Fibroblast of villous mesenchyme (primary cell): ENCODE measurements around the gene NCMAP. TPM values are rescaled to one million over a fixed set of nuclear protein-coding genes. Genes with fewer than 3 reads are reported as not detected.

Experiments used
- DNase-seq: peaks from one replicate; pipeline ENCODE4 v3.0.0-alpha.2; 2010; ENCODE audit warnings: low read depth
- H3K4me3 ChIP-seq: 2 replicates; pipeline ENCODE4 v1.5.1; 2011; ENCODE audit warnings: low read depth, mild to moderate bottlenecking, low read length
- total RNA-seq: library from RNA; depleted of rRNA; stranded (reverse); fragments of >200 nt; gene quantifications from 2 replicates; pipeline ENCODE4 v1.2.3, GENCODE V29; 2012
- TF ChIP-seq, protein P1 (sequence below): IDR thresholded peaks from 2 replicates; pipeline ENCODE4 v1.5.1; 2012; ENCODE audit warnings: low read depth, mild to moderate bottlenecking, low read length; ENCODE audit not compliant: insufficient read depth

NCMAP gene
- total RNA-seq, 1 donor: not detected

DNA sequence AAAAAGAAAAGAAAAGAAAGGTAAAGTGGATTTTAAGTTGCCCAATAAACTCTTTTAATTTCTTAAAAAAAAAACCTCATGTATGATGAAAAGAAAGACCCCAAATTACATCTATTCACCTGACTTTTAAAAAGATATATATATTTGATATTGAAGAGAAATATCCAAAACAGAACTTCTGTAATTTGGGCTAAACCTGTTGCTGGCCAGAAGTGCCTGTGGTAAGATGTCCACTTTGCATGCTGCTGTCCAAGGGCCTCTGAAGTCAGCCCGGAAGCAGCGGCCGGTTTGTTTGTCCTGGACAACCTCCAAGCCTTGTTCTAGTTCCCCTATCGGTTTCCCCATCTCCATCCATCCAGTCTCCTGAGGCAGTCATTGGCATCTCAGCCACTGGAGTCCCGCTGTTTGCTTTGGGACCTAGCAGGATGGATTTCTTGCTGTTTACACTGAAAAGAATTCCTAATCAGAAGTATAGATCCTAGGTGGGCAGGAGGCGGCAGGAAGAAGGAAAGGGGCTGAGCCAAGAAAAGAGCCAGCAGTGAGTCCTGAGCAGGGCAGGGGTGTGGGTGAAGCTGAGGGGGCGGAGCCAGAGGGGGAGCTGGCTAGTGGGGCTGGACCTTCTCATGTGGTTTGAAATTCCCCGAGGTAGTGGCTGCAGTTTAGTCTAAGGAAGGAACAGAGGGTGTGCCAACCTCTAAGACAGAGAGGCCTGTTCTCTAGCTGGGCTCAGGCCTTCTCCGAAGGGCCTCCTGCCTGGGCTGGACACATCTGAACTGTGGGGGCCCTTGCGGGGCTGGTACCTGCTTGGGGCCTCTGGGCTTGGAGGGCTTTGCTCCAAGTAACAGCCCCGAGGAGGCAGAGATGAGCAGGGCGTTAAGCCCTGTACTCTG is 3.3 kb downstream of the NCMAP start:
- H3K4me3 ChIP-seq: no peak overlapping the region
- peak; percentile 39 for DNase-seq
- TF ChIP-seq, protein P1, sequence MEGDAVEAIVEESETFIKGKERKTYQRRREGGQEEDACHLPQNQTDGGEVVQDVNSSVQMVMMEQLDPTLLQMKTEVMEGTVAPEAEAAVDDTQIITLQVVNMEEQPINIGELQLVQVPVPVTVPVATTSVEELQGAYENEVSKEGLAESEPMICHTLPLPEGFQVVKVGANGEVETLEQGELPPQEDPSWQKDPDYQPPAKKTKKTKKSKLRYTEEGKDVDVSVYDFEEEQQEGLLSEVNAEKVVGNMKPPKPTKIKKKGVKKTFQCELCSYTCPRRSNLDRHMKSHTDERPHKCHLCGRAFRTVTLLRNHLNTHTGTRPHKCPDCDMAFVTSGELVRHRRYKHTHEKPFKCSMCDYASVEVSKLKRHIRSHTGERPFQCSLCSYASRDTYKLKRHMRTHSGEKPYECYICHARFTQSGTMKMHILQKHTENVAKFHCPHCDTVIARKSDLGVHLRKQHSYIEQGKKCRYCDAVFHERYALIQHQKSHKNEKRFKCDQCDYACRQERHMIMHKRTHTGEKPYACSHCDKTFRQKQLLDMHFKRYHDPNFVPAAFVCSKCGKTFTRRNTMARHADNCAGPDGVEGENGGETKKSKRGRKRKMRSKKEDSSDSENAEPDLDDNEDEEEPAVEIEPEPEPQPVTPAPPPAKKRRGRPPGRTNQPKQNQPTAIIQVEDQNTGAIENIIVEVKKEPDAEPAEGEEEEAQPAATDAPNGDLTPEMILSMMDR: no peak

DNA sequence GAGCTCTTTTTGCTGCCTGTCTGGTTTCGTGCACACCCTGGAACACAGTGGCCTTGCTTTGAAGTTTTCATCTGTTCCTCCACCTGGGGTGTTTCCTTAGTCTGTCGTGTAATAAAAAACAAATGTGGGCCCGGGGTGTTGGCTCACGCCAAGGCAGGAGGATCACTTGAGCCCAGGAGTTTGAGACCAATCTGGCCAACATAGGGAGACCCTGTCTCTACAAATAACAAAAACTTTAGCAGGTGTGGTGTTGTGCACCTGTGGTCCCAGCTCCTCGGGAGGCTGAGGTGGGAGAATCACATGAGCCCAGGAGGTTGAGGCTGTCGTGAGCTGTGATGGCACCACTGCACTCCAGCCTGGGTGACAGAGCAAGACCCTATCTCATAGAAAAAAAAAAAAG is 4.5 kb downstream of the NCMAP start:
- DNase-seq: no peak
- TF ChIP-seq, protein P1: no peak

DNA sequence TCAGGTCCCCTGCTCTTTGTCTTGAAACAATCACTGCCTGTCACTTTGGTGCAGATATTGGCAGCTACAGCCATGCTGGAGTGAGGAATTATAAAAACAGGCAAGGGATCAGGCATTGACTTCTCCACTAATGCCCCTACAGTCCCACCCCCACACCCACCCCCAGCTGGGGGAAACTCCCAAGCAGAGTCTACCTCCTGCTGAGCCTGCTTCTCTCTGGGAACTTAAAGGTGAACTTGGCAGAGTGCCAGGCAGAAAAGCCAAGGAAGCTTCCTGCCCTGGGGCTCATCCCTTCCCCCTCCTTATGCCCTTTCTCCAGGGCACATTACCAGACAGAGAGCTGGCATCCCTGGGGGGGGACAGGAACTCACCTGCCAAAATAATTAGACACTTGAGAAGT is 6.7 kb downstream of the NCMAP start:
- DNase-seq: no peak
- H3K4me3 ChIP-seq: no peak overlapping the region
- TF ChIP-seq, protein P1: no peak

More for the DNA sequence above, 4.5 kb downstream of the NCMAP start:
- H3K4me3 ChIP-seq: no peak overlapping the region

DNA sequence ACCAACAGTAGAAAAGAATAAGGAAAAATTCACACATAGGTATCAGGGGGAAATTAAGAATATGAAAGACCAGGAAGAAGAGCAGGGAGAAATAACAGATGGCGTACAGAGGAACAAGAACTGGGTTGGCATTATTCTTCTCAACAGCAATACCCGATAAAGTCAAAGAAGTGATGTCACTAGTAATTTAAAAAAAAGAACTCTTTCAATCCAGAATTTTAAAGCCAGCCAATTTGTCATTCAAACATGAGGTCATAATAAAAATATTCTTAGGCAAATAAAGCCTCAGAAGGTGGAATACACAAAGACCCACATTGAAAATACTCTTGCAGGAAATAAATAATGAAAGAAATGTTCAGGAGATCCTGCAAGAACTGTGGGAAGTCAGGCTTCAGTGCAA is 8.8 kb downstream of the NCMAP start:
- TF ChIP-seq, protein P1: no peak
- no peak for DNase-seq
- H3K4me3 ChIP-seq: no peak overlapping the region

DNA sequence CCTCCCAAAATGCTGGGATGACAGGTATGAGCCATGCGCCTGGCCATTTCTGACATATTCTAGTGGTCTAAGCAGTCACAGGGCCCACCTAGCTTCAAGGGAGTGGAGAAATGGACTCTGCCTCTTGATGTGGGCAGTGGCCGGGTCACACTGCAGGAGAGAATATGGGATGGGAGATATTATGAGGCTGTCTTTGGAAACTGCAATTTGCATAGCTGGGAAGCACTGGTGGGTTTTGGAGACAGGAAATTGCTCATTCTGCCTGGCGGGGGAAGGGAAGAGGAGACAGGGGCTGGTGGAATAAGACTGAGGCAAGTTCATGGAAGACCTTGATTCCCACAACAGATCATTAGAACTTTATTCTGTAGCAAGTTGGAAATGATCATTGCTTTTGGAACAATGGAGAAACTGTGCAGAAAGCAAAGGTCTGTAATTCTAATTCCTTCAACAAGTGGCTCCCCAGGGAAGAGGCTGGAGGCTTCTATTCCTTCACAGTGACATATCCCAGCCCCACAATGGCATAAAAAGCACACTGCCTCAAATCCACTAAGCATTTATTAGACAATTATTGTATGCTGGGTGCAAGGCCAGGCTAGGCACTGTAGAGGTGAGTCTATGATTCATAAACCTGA is 10.5 kb downstream of the NCMAP start:
- H3K4me3 ChIP-seq: no peak overlapping the region
- TF ChIP-seq, protein P1: no peak
- no peak for DNase-seq

DNA sequence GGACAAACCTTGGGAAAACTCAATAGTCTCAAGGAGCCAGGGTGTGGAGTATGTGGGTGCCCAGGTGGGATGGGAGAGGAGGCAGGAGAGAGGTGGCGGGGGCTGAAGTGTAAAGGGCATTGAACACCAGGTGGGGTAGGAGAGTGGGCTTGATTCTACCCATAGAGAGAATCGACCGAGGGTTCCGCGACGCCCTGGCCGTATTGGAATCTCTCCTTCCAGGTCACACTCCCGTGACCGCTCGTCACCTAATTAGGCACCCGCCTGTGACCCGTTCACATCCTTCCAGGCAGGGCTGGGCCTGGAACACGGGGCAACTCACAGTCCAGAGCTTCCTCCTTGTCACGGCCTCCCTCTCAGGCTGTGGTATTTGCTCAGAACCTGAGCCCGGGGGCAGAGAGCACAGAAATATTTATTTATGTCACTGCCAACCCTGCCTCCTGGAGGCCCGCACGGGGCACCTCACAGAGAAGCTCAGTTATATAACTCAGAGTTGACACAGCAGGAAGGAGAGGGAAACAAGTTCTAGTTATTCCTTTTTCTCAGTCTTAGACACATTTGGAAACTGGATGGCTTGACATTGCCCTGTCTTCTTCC is 12.0 kb downstream of the NCMAP start:
- TF ChIP-seq, protein P1: no peak

More for the DNA sequence above, 12.0 kb downstream of the NCMAP start:
- no peak for DNase-seq
- H3K4me3 ChIP-seq: no peak overlapping the region
